ENCODE results near the gene TBX5.

TBX5 gene

DNA sequence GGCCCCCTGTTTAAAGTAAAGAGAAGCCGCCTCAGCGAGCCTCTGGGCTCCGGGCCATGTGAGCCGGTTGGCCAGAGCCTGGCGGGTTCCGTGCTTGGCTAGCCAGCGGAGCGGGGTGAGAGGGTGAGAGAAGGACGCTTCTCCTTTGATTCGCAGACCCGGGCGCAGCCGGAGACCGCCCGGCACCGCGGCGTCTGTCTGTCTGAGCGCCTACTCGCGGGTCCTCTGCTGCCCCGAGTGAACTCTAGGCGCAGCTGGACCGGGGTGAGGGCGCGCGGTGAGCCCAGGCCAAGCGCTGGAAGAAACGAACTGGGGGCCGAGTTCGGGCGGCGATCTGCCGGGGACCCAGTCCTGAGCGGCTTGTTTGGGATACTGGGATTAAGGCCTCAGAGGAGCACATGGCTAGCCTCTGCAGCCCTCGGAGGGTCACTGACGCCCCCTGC, 41.4 kb upstream of the TBX5 start:
- TF ChIP-seq, protein P1, sequence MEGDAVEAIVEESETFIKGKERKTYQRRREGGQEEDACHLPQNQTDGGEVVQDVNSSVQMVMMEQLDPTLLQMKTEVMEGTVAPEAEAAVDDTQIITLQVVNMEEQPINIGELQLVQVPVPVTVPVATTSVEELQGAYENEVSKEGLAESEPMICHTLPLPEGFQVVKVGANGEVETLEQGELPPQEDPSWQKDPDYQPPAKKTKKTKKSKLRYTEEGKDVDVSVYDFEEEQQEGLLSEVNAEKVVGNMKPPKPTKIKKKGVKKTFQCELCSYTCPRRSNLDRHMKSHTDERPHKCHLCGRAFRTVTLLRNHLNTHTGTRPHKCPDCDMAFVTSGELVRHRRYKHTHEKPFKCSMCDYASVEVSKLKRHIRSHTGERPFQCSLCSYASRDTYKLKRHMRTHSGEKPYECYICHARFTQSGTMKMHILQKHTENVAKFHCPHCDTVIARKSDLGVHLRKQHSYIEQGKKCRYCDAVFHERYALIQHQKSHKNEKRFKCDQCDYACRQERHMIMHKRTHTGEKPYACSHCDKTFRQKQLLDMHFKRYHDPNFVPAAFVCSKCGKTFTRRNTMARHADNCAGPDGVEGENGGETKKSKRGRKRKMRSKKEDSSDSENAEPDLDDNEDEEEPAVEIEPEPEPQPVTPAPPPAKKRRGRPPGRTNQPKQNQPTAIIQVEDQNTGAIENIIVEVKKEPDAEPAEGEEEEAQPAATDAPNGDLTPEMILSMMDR (IDR thresholded peaks at IDR 0.05; ENCODE audit: insufficient read depth, missing control alignments) = no peak
- no peak for DNase-seq (ENCODE audit: insufficient read length, low spot score)

DNA sequence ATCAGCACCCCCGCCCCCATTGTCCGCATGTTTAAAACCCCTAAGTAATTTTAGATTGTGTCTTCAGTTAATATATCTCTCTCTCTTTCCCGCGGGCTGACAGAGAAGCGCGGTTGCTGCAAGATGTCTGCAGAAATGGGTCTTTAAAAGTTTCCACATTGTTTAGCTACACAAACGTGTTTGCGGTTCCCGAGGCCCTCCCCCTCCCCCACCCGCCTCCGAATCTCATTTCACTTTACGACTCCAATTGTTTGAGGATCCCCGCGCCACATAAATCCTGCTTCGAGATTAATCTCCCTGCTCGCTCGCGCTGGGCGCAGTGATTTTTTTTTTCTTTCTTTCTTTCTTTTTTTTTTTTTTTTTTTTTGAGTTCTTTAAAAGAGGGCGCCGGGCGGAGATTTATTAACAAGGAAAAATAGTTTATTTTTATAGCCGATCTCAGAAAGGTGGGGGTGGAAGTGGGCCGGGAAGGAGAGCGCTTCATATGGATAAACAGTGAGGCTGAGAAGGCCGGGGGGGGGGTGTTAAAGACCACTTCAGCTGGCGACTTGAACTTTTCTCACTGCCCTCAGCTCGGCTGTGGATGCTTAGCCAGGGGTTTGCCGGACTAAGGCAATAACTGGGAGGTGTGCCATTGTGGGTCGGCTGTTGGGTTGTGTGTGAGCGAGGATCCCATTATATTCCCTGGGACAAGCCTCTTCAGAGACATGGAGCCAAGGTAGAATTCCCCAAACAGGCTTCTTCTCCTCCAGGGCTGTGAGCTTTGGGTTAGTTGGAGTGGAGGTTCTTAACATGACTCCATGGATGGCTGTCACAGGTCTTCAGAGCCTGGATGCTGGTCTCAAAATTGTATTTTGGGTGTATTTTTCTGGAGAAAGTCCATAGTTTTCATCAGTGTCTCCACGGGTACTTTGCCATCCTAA, 39.7 kb upstream of the TBX5 start:
- no peak for DNase-seq (ENCODE audit: insufficient read length, low spot score)
- FAIRE-seq = no peak
- TF ChIP-seq, protein P1 (IDR thresholded peaks at IDR 0.05; ENCODE audit: insufficient read depth, missing control alignments) = no peak

More for the DNA sequence above, 41.4 kb upstream of the TBX5 start:
- no peak for FAIRE-seq

DNA sequence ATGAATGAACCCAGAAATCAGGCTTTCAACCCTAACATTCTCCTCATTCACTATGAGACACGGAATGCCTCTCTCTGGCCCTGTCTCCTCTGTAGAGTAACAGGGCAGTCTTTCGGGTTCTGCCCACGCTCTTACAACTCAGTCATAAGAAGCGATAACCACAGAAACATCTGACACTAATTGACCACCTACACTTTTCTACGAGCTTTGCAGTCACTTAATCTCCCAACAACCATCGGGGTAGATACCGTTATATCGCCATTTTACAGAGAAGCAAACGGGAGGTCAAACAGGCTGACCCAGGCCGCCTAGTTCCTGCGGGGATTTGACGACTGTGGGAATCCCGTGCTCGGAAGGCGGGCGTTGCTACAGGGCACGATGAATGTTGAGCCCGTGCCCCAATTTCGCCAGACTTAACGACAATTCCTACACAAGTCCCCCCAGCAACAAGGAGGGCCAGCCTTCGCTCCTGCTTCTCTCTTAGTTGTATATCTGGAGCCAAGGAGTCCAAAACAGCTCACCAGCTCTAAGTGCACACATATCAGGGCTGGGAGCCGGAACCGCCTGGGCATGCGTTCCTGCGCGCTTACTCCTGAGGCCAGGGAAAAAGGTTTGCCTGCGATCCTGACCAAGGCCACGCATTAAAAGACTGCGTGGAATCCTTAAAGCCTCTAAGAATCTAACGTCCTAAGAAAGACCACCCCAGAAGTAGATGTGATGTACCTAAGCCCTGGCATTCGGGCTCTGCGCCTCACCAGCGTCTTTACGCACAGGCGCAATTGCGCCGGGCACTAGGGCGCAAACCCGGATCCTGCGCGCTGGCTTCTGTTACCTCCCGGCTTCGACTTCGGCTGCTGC, 38.7 kb upstream of the TBX5 start:
- DNase-seq (ENCODE audit: insufficient read length, low spot score) (no peak), FAIRE-seq (no peak)
- TF ChIP-seq, protein P1 (IDR thresholded peaks at IDR 0.05; ENCODE audit: insufficient read depth, missing control alignments) = no peak

DNA sequence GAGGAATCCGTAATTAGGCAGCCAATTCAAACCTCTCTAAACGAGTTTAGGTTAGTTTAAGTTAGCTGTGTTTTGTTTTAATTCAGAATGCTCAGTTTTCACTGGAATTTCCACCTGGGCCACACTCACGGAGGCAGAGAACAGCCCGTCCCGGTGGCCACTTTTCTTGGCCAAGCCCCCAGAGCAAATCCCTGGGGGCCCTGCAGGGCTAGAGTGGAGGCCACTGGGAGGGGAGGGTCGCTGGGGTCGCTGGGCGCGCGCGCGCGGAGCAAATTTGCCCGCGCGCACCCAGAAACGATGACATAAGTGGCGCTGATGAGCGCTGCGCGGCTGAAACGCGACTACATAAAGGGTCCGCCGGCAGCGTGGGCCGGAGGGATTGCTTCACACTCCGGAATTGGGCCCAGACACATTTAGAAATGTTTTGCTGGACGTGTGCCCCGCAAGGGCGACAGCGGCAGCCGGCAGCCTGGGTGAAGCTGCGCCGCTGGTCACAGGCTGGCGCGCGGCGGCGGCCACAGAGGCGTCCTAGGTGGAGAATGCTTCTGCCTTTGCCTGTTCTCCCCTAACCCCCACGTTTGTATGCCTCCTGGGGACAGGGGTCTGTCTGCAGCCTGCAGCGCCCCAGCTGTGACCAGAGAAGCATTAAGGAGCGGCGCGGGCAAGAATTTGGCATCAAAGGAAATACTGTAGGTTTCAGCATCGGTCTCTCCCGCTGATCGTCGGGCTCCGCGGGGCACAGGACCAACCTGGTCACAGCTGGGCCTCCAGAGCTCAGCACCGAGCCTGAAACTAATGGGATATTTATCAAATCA, 37.9 kb upstream of the TBX5 start:
- DNase-seq (ENCODE audit: insufficient read length, low spot score) (no peak), FAIRE-seq (no peak)
- TF ChIP-seq, protein P1 (IDR thresholded peaks at IDR 0.05; ENCODE audit: insufficient read depth, missing control alignments) = no peak

DNA sequence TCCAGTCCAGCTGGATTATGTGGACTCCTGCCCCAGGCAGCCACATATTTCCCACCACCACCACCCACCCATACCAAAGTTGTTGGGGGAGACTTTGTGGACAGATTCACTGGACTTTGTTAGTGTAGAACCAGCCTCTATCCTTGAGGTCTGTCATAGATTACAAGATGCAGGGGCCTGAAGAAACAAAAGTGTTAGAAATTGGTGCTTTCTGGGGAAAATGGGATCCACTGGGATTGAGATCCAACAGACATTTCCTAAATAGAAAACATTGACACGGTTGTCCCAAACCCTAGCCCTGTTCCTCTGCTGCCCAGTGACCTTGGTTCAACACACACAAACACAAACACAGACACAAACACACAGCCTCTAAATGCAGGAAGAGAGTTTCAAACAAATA, 36.6 kb upstream of the TBX5 start:
- TF ChIP-seq, protein P1 (IDR thresholded peaks at IDR 0.05; ENCODE audit: insufficient read depth, missing control alignments) = no peak
- DNase-seq (ENCODE audit: insufficient read length, low spot score) = no peak
- FAIRE-seq = no peak

DNA sequence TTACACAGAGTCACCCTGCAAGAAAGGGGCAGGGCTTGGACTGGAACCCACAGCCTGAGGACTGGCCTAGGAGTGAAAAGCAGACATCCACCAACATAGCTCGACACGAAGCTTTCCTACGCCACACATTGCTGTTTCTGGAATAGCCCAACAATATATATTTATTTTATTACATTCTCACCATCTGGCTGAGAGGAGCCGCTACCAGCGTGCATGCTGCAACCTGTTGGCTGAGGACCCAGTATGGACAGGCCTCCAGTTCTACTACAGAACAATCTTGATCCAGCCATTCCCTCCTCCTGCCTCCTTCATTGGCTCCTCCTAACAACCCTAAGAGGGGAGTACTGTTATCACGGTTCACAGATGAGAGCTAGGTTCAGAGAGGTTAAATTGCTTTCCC, 35.6 kb upstream of the TBX5 start:
- FAIRE-seq (no peak), DNase-seq (ENCODE audit: insufficient read length, low spot score) (no peak)
- TF ChIP-seq, protein P1 (IDR thresholded peaks at IDR 0.05; ENCODE audit: insufficient read depth, missing control alignments) = no peak

Data from D721Med (cell line).